ES-I3 (cell line): ENCODE results near the gene CCDC3.
"Not testable (repeated sequence)": the region's sequence is repeated elsewhere in the genome, so short reads cannot be mapped to it uniquely, and the experiment has no call there.

ENCODE experiments used
- H3K36me3 ChIP-seq: 2 replicates; pipeline ENCODE4 v1.6.1; 2013; ENCODE audit warnings: mild to moderate bottlenecking, low read length, control low read depth, moderate library complexity; ENCODE audit not compliant: insufficient read depth
- H3K4me1 ChIP-seq: 2 replicates; pipeline ENCODE4 v1.6.1; 2013; ENCODE audit warnings: mild to moderate bottlenecking, control low read depth, low read length; ENCODE audit not compliant: insufficient read depth
- H3K9ac ChIP-seq: 2 replicates; pipeline ENCODE4 v1.6.1; 2013; ENCODE audit warnings: low read depth, mild to moderate bottlenecking, low read length, moderate library complexity
- H3K9me3 ChIP-seq: 2 replicates; pipeline ENCODE4 v1.6.1; 2013; ENCODE audit warnings: mild to moderate bottlenecking, low read length, moderate library complexity; ENCODE audit not compliant: control insufficient read depth, insufficient read depth

CCDC3 gene

DNA sequence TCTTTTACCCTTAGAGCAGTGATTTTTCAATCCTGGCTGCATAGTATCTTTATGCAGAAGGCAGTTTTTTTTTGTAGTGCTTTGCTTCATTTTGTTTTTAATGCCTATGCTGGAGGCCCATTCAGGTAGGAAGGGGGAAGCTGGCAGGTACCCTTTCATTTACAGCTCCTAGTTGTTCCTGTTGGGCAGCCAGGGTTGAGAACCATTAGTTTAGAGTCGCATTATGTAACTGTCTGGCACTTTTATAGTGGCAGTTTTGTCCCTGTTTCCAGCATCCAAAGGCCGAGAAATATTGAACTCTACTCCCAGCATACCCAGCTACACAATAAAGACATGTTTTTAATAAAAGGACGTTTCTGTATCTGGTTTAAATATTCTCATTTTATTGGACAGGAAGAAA is 110.6 kb downstream of the CCDC3 start:
- H3K9ac ChIP-seq, result no peak overlapping the region
- no peaks in the 10 kb centered on the region for H3K4me1 ChIP-seq
- H3K9me3 ChIP-seq, result no peaks in the 10 kb centered on the region; the same call in 1 of the 2 replicates
- no peaks in the 10 kb centered on the region for H3K36me3 ChIP-seq

DNA sequence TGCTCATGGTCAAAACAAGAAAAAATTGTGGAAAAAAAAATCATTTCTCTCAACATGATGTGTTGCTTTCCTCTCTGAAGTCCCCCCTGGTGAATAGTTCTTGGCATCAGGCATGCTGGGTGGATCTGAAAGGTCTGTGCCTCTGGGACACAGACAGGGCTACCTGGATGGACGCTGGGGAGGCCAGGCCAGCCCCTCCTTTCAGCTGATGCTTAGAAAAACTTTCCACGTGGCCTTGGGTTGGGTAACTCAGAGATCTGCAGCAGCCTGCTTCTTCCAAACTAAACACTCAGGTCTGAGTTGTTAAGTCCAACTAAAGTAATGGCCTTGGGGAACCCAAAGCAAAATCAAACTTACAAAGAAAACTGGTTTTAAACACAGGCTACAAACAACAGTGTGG is 113.0 kb downstream of the CCDC3 start:
- no peaks in the 10 kb centered on the region; the same call in 1 of the 2 replicates for H3K9me3 ChIP-seq
- H3K4me1 ChIP-seq, result no peaks in the 10 kb centered on the region
- no peak overlapping the region for H3K9ac ChIP-seq
- no peaks in the 10 kb centered on the region for H3K36me3 ChIP-seq

- Histone ChIP-seq H3K36me3 (no peaks in the 10 kb centered on the region), H3K9me3 (no peaks in the 10 kb centered on the region; the same call in 1 of the 2 replicates), H3K4me1 (no peaks in the 10 kb centered on the region), H3K9ac (no peak overlapping the region)
Observed at GRCh38 chr10:12887780-12888179, 113.7 kb downstream of the CCDC3 start.

- Histone ChIP-seq H3K9ac (no peak overlapping the region), H3K9me3 (no peaks in the 10 kb centered on the region), H3K4me1 (no peaks in the 10 kb centered on the region), H3K36me3 (no peaks in the 10 kb centered on the region)
Observed at GRCh38 chr10:12884851-12885250, 116.7 kb downstream of the CCDC3 start.

- H3K9ac ChIP-seq, result no peak overlapping the region
- H3K9me3 ChIP-seq, result no peaks in the 10 kb centered on the region
- H3K36me3 ChIP-seq, result no peaks in the 10 kb centered on the region
- no peaks in the 10 kb centered on the region for H3K4me1 ChIP-seq
Observed at GRCh38 chr10:12880423-12880822, 121.1 kb downstream of the CCDC3 start.

- no peaks in the 10 kb centered on the region for H3K4me1 ChIP-seq
- no peaks in the 10 kb centered on the region for H3K36me3 ChIP-seq
- H3K9ac ChIP-seq, result no peak overlapping the region
- H3K9me3 ChIP-seq, result no peaks in the 10 kb centered on the region
Observed at GRCh38 chr10:12877150-12877549, 124.4 kb downstream of the CCDC3 start.

DNA sequence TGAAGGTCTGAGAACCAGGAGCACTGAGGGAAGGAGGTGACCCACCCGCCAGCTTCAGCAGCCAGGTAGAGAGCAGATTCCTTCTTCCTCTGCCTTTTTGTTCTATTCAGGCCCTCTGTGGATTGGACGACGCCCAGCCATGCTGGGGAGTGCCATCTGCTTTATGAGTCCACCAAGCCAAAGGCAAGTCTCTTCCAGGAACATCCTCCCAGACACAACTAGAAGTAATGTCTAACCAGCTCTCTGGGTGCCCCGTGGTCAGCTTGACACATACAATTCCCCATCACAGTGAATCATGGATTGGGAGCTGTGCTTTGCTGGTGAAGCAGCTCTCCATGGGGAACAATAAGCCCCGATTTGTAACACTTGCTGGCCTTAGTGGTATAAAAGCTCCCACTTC is 125.2 kb downstream of the CCDC3 start:
- no peaks in the 10 kb centered on the region for H3K9me3 ChIP-seq
- H3K9ac ChIP-seq, result no peak overlapping the region
- H3K36me3 ChIP-seq, result no peaks in the 10 kb centered on the region
- no peaks in the 10 kb centered on the region for H3K4me1 ChIP-seq

DNA sequence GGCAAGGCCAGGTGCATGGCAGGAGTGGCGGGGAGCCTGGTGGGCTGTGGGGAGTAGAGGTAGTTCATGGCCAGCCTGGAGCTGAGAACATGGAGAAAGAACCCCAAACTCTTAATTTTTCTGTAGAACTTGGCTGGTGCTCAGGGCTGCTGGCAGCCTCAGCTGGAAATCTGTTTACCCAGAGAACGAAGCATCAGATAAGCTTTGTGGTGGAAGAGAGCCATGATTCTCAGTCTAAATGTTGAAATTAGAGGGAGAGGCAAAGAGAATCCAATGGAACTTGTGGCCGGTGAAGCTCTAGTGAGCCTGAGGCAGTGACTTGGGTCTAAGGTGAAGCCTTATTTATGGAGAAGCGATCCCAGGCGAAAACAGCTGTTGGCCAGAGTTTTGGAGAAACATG is 126.4 kb downstream of the CCDC3 start:
- Histone ChIP-seq H3K9ac (no peak overlapping the region), H3K36me3 (no peaks in the 10 kb centered on the region), H3K9me3 (no peaks in the 10 kb centered on the region), H3K4me1 (no peaks in the 10 kb centered on the region)

DNA sequence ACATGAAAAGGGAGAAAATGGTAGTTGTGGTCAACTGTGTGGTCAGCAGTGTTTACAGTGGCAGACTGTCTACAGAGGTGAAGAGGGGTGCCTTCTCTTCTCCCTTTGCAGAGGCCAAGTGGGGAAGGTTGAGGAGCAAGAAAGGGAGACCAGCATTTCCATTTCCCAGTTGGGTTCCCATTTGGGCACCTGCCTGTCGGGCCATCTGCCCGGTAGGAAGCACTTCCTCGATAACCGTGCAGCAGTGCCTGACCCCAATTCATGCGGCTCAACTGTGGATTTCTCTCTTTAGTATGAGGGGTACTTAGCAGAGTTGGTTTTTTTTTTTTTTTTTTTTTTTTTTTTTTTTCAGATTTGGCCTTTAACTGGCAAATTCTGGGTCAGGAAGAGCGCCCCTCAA is 127.0 kb downstream of the CCDC3 start:
- no peak overlapping the region for H3K9ac ChIP-seq
- no peaks in the 10 kb centered on the region for H3K36me3 ChIP-seq
- H3K4me1 ChIP-seq, result no peaks in the 10 kb centered on the region
- no peaks in the 10 kb centered on the region for H3K9me3 ChIP-seq

DNA sequence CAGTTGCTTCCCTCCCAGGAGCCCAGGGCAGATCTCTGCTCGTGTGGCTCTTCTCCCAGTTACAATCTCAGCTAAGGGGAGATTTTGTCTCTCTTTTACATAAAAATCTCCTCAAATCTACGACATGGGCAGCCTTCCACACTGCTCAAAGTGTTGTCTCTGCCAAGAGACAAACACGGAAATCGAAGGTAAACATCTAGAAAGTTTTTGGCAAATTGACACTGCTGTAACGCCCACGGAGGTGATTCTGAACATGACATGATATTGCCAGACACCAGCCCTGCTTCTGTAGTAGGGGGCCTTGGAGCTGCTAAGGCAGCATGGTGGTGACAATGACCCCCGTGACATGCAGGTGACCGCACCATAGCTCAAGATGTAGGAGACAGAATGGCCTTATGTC is 128.3 kb downstream of the CCDC3 start:
- H3K4me1 ChIP-seq, result no peaks in the 10 kb centered on the region
- no peak overlapping the region for H3K9ac ChIP-seq

GRCh38 chr10:12872577-12872976 is 128.9 kb downstream of the CCDC3 start:
- no peaks in the 10 kb centered on the region for H3K9me3 ChIP-seq
- no peak overlapping the region for H3K9ac ChIP-seq
- no peaks in the 10 kb centered on the region for H3K4me1 ChIP-seq
- H3K36me3 ChIP-seq, result no peaks in the 10 kb centered on the region

More for the DNA sequence above, 128.3 kb downstream of the CCDC3 start:
- Histone ChIP-seq H3K9me3 (no peaks in the 10 kb centered on the region), H3K36me3 (no peaks in the 10 kb centered on the region)

- H3K36me3 ChIP-seq, result no peaks in the 10 kb centered on the region
- H3K9me3 ChIP-seq, result no peaks in the 10 kb centered on the region
- no peak overlapping the region for H3K9ac ChIP-seq
- H3K4me1 ChIP-seq, result no peaks in the 10 kb centered on the region
Observed at GRCh38 chr10:12869427-12869826, 132.1 kb downstream of the CCDC3 start.

DNA sequence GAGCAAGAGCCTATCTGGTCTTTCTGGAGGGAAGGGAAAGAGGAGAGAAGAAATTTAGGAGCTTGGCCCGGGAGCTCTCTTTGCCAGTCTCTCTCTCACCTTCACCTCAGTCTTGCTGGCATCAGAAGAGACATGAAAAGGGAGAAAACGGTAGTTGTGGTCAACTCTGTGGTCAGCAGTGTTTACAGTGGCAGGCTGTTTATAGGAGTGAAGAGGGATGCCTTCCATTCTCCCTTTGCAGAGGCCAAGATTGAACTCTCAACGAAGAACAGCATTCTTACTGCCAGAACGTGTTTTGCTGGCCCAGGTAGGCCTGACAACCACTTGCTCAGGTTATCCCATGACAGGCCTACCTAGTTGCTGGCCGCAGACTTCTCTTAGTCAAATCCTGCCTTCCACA is 133.3 kb downstream of the CCDC3 start:
- H3K9me3 ChIP-seq, result no peaks in the 10 kb centered on the region
- H3K4me1 ChIP-seq, result no peaks in the 10 kb centered on the region
- H3K9ac ChIP-seq, result no peak overlapping the region
- no peaks in the 10 kb centered on the region for H3K36me3 ChIP-seq

DNA sequence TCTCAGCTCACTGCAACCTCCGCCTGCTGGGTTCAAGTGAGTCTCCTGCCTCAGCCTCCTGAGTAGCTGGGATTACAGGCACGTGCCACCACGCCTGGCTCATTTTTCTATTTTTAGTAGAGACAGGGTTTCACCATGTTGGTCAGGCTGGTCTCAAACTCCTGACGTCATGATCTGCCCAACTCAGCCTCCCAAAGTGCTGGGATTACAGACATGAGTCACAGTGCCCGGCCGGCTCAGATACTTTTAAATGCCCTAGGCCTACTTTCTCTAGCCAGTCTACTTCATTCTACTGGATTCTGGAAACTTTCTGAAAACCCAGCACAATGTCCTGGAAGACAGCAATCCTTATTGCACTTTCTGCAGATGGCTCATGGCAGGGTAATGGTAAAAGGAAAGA is 136.0 kb downstream of the CCDC3 start:
- H3K4me1 ChIP-seq, H3K36me3 ChIP-seq, H3K9me3 ChIP-seq, H3K9ac ChIP-seq: not testable (repeated sequence)

DNA sequence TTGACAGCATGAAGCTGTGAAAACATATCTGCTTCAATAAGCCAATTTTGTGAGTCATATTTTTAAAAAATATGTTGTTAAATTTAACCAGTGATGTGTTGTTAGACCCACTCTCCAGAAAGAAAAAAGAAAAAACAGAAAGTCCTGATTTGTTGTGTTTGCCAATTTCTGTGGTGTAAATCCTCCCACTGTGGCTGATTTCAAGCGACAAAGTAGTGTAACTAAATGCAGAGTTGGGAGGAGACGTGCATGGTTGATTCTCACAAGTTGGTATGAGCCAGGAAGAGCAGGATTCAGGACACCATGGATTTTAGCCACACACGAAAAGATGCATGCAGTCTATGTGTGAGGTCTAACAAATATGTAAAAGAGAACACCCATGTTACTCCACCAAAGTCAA is 139.1 kb downstream of the CCDC3 start:
- Histone ChIP-seq H3K9me3 (no peaks in the 10 kb centered on the region), H3K36me3 (no peaks in the 10 kb centered on the region), H3K4me1 (no peaks in the 10 kb centered on the region), H3K9ac (no peak overlapping the region)

GRCh38 chr10:12854988-12855387 is 146.5 kb downstream of the CCDC3 start:
- Histone ChIP-seq H3K36me3 (no peaks in the 10 kb centered on the region), H3K9me3 (no peaks in the 10 kb centered on the region), H3K4me1 (no peaks in the 10 kb centered on the region), H3K9ac (no peak overlapping the region)
